IMR-90 (cell line): Measurements from ENCODE around the gene CCSER2. TPM values are rescaled to one million over a fixed set of nuclear protein-coding genes. Genes with fewer than 3 reads are reported as not detected.

Experiments used
- ATAC-seq: fragments of 200-7000 bp; cut with Tn5 transposase; 2 replicates; pipeline ENCODE4 v1.9.1; 2020; ENCODE audit warnings: low read depth, mild to moderate bottlenecking, moderate library complexity
- BruUV-seq: library from RNA; stranded (reverse); fragments of 400-500 nt; replicated peaks from 2 replicates; lab custom pipeline; 2021; lab: Mats Ljungman, UMichigan
- CTCF ChIA-PET: fragments of 300-600 bp; formaldehyde crosslinking; extraction: SDS; loops from one replicate; lab custom pipeline; 2021; ENCODE audit warnings: antibody characterized with exemption; lab: Yijun Ruan, JAX
- POLR2A ChIA-PET: fragments of 300-600 bp; sonication (Branson Sonifier 250); formaldehyde crosslinking; loops from one replicate; lab custom pipeline; 2022; ENCODE audit warnings: antibody characterized with exemption; ENCODE audit not compliant: unreplicated experiment; lab: Charles Lee
- DNase-seq: peaks from one replicate; pipeline ENCODE4 v3.0.0; 2013
- H2AFZ ChIP-seq: replicated peaks from 2 replicates; pipeline ENCODE3; 2013; ENCODE audit warnings: low read length, mild to moderate bottlenecking; ENCODE audit not compliant: poor library complexity
- H2AK5ac ChIP-seq: 2 replicates; pipeline ENCODE4 v1.6.1; 2013; ENCODE audit warnings: low read depth, low read length, inconsistent platforms
- H2AK9ac ChIP-seq: replicated peaks from 2 replicates; pipeline ENCODE3; 2013; ENCODE audit warnings: mild to moderate bottlenecking, low read depth, low read length, moderate library complexity; ENCODE audit not compliant: poor library complexity
- H2BK120ac ChIP-seq: 2 replicates; pipeline ENCODE4 v1.6.1; 2013; ENCODE audit warnings: low read depth, low read length, inconsistent platforms
- H2BK15ac ChIP-seq: 3 replicates; pipeline ENCODE4 v1.6.1; 2013; ENCODE audit warnings: low read depth, low read length, inconsistent platforms
- H2BK20ac ChIP-seq: 2 replicates; pipeline ENCODE4 v1.6.1; 2013; ENCODE audit warnings: low read depth, mild to moderate bottlenecking, inconsistent platforms, low read length, moderate library complexity
- H2BK5ac ChIP-seq: 2 replicates; pipeline ENCODE4 v1.6.1; 2013; ENCODE audit warnings: mild to moderate bottlenecking, low read depth, low read length, inconsistent platforms; ENCODE audit not compliant: poor library complexity, severe bottlenecking
- H3K14ac ChIP-seq: replicated peaks from 2 replicates; pipeline ENCODE4 v1.6.1; 2013; ENCODE audit warnings: low read depth, low read length, inconsistent platforms
- H3K18ac ChIP-seq: 2 replicates; pipeline ENCODE4 v1.6.1; 2013; ENCODE audit warnings: low read depth, low read length, control low read depth
- H3K23ac ChIP-seq: 2 replicates; pipeline ENCODE4 v1.6.1; 2013; ENCODE audit warnings: low read depth, low read length, inconsistent platforms
- H3K27ac ChIP-seq: 2 replicates; pipeline ENCODE4 v1.5.1; 2013; ENCODE audit warnings: mild to moderate bottlenecking, control low read depth, low read length; ENCODE audit not compliant: insufficient read depth
- H3K27me3 ChIP-seq: 2 replicates; pipeline ENCODE4 v1.6.1; 2013; ENCODE audit warnings: low read length; ENCODE audit not compliant: control insufficient read depth, insufficient read depth
- H3K36me3 ChIP-seq: 2 replicates; pipeline ENCODE4 v1.6.1; 2013; ENCODE audit warnings: low read length, mixed read lengths; ENCODE audit not compliant: control insufficient read depth, insufficient read depth
- H3K4ac ChIP-seq: 2 replicates; pipeline ENCODE4 v1.6.1; 2013; ENCODE audit warnings: low read depth, low read length, inconsistent platforms
- H3K4me1 ChIP-seq: 2 replicates; pipeline ENCODE4 v1.6.1; 2013; ENCODE audit warnings: low read length, mixed read lengths; ENCODE audit not compliant: control insufficient read depth, insufficient read depth
- H3K4me2 ChIP-seq: 2 replicates; pipeline ENCODE4 v1.6.1; 2013; ENCODE audit warnings: low read depth, mild to moderate bottlenecking, control low read depth, low read length, moderate library complexity
- H3K4me3 ChIP-seq: 2 replicates; pipeline ENCODE4 v1.5.1; 2013; ENCODE audit warnings: low read depth, mild to moderate bottlenecking, control low read depth, low read length, moderate library complexity; ENCODE audit not compliant: insufficient read depth
- H3K56ac ChIP-seq: 2 replicates; pipeline ENCODE4 v1.6.1; 2013; ENCODE audit warnings: low read length, inconsistent platforms; ENCODE audit not compliant: insufficient read depth; ENCODE audit errors: extremely low read depth
- H3K79me1 ChIP-seq, 2 experiments: 2 replicates each; pipeline ENCODE4 v1.6.1; 2013; ENCODE audit warnings: low read length in 2 of 2, inconsistent platforms in 1 of 2, low read depth in 1 of 2
- H3K9ac ChIP-seq: 2 replicates; pipeline ENCODE4 v1.6.1; 2013; ENCODE audit warnings: low read depth, low read length, control low read depth
- H3K9me1 ChIP-seq: 2 replicates; pipeline ENCODE4 v1.6.1; 2013; ENCODE audit warnings: low read length, inconsistent platforms; ENCODE audit not compliant: insufficient read depth
- H3K9me3 ChIP-seq: 2 replicates; pipeline ENCODE4 v1.6.1; 2013; ENCODE audit warnings: low read length; ENCODE audit not compliant: control insufficient read depth, insufficient read depth
- H4K20me1 ChIP-seq: 2 replicates; pipeline ENCODE4 v1.6.1; 2013; ENCODE audit warnings: low read length, inconsistent platforms; ENCODE audit not compliant: insufficient read depth
- H4K5ac ChIP-seq: 2 replicates; pipeline ENCODE4 v1.6.1; 2013; ENCODE audit warnings: mild to moderate bottlenecking, low read depth, low read length, control low read depth
- H4K8ac ChIP-seq, 2 experiments: 2 replicates each; pipeline ENCODE4 v1.6.1; 2013; ENCODE audit warnings: low read depth in 2 of 2, low read length in 2 of 2, control low read depth in 1 of 2, inconsistent platforms in 1 of 2
- H4K91ac ChIP-seq: 2 replicates; pipeline ENCODE4 v1.6.1; 2013; ENCODE audit warnings: low read depth, low read length, inconsistent platforms; ENCODE audit not compliant: insufficient read depth
- BHLHE40 ChIP-seq: fragments of 150-350 bp; IDR thresholded peaks from 2 replicates; pipeline ENCODE4 v1.6.1; 2016; ENCODE audit warnings: mild to moderate bottlenecking, low read depth, low read length
- CEBPB ChIP-seq: IDR thresholded peaks from 2 replicates; pipeline ENCODE4 v1.6.1; 2012; ENCODE audit warnings: low read depth, low read length, improper control_type of control experiment
- CHD1 ChIP-seq: IDR thresholded peaks from 2 replicates; pipeline ENCODE4 v1.6.1; 2012; ENCODE audit warnings: low read depth, low read length, improper control_type of control experiment
- CTCF ChIP-seq: conservative IDR thresholded peaks from 2 replicates; pipeline ENCODE4 v1.5.1; 2012; ENCODE audit warnings: mild to moderate bottlenecking, low read depth, low read length, improper control_type of control experiment
- MAZ ChIP-seq: IDR thresholded peaks from 2 replicates; pipeline ENCODE4 v1.6.1; 2012; ENCODE audit warnings: low read depth, mild to moderate bottlenecking, low read length, improper control_type of control experiment, moderate library complexity, borderline replicate concordance
- MXI1 ChIP-seq: IDR thresholded peaks from 2 replicates; pipeline ENCODE4 v1.6.1; 2012; ENCODE audit warnings: low read depth, mild to moderate bottlenecking, low read length, moderate library complexity, borderline replicate concordance
- NFE2L2 ChIP-seq: fragments of 150-350 bp; IDR thresholded peaks from 2 replicates; pipeline ENCODE4 v1.6.1; 2016; ENCODE audit warnings: low read depth, mild to moderate bottlenecking, low read length
- POLR2A ChIP-seq: IDR thresholded peaks from 2 replicates; pipeline ENCODE4 v1.6.1; 2012; ENCODE audit warnings: mild to moderate bottlenecking, low read depth, low read length
- RAD21 ChIP-seq: IDR thresholded peaks from 2 replicates; pipeline ENCODE4 v1.6.1; 2012; ENCODE audit warnings: low read length, improper control_type of control experiment
- RCOR1 ChIP-seq: IDR thresholded peaks from 2 replicates; pipeline ENCODE4 v1.6.1; 2012; ENCODE audit warnings: mild to moderate bottlenecking, low read length, improper control_type of control experiment; ENCODE audit not compliant: insufficient replicate concordance
- RFX5 ChIP-seq: IDR thresholded peaks from 2 replicates; pipeline ENCODE4 v1.8.0; 2012; ENCODE audit warnings: low read depth, mild to moderate bottlenecking, low read length, moderate library complexity
- USF2 ChIP-seq: fragments of 150-350 bp; IDR thresholded peaks from 2 replicates; pipeline ENCODE4 v1.6.1; 2017; ENCODE audit warnings: mild to moderate bottlenecking, antibody characterized with exemption, low read length, low read depth
- WGBS, 2 experiments: methylation state at CpG; one replicate each; pipeline versions ENCODE4 v1.1.5 to v1.1.7; 2013; ENCODE audit warnings: missing lambda C conversion rate in 2 of 2; ENCODE audit not compliant: insufficient read length in 1 of 2; ENCODE audit errors: extremely low coverage in 2 of 2; 5-methylcytosine and 5-hydroxymethylcytosine counted together
- dilution Hi-C: fragments of 300-500 bp; cut with HindIII; formaldehyde crosslinking; loops from one replicate; pipeline ENCODE4 v1.14.3; 2018; ENCODE audit warnings: low sequenced_read_pairs; ENCODE audit not compliant: unreplicated experiment
- in situ Hi-C: fragments of 300-500 bp; cut with MboI; formaldehyde crosslinking; loops from 3 replicates; pipeline ENCODE4 v1.14.3; 2019; ENCODE audit warnings: low sequenced_read_pairs, inconsistent platforms, mixed read lengths
- intact Hi-C: fragments of 100-400 bp; cut with micrococcal nuclease; formaldehyde crosslinking; loops from 2 replicates; pipeline ENCODE4 v1.10.0; 2022
- polyA plus RNA-seq, 3 experiments: library from polyadenylated mRNA; depleted of rRNA; stranded (reverse); fragments of >200 nt; gene quantifications; 2 replicates each; pipeline ENCODE4 v1.2.3, GENCODE V29; 2012; ENCODE audit warnings: low replicate concordance in 1 of 3
- total RNA-seq: library from RNA; depleted of rRNA; stranded (reverse); fragments of >200 nt; gene quantifications from 2 replicates; pipeline ENCODE4 v1.2.3, GENCODE V29; 2012

CCSER2 gene
- total and polyA plus RNA-seq, 2 of the 4 experiments (the other 2 are of a cell fraction): 20.4 to 31.7 TPM

GRCh38 chr10:84539216-84539615, 210.8 kb downstream of the CCSER2 start:
- H2BK5ac ChIP-seq: no peak overlapping the region
- no peaks in the 10 kb centered on the region for H3K79me1 ChIP-seq
- peak overlapping the region; percentile 15; the same call in 1 of the 2 replicates for H3K4ac ChIP-seq
- no peak overlapping the region for H3K56ac ChIP-seq
- no peaks in the 10 kb centered on the region for H3K9me3 ChIP-seq
- peak overlapping the region; percentile 65; the same call in 1 of the 3 replicates for H2BK15ac ChIP-seq
- H2AK5ac ChIP-seq: no peak overlapping the region
- dilution Hi-C loops: no loop called here
- H4K20me1 ChIP-seq: no peaks in the 10 kb centered on the region
- no peak overlapping the region for H2AK9ac ChIP-seq
- H3K9ac ChIP-seq: no peak overlapping the region
- CTCF ChIA-PET: interaction anchor here (1.4 to 4.5 kb wide), 3 partner anchors 165 to 271 kb away, joined by 3 to 54 read pairs (median 16); no protein-coding TSS in a partner anchor
- H3K9me1 ChIP-seq: peaks cover 2% of the 10 kb centered on the region; the same call in 1 of the 2 replicates
- intact Hi-C loops: no loop called here
- H3K18ac ChIP-seq: no peak overlapping the region
- WGBS, 2 experiments: 67% methylated on average over 1 of the region's 3 CpGs; no CpG with 5 or more reads in 1 of the 2 experiments
- DNase-seq: peak; percentile 39
- H3K36me3 ChIP-seq: no peaks in the 10 kb centered on the region
- BruUV-seq: no TSS peak
- H4K8ac ChIP-seq: peak overlapping the region; percentile 61 to 80; a peak in 2 of 4 replicates
- H3K27ac ChIP-seq: no peak overlapping the region
- no peak for ATAC-seq
- POLR2A ChIA-PET: no interaction called here
- H2BK20ac ChIP-seq: peak overlapping the region; percentile 78
- 0 out of 2 replicates have a peak overlapping the region, but pooled peaks have one; percentile 95 for H4K91ac ChIP-seq
- no peak overlapping the region for H2AFZ ChIP-seq
- no peak for TF ChIP-seq NFE2L2
- no peak for TF ChIP-seq BHLHE40
- no peak for TF ChIP-seq CHD1
- no peak for TF ChIP-seq CEBPB
- no peak for TF ChIP-seq MXI1
- no peak for TF ChIP-seq RCOR1
- TF ChIP-seq MAZ: no peak
- no peak for TF ChIP-seq USF2
- TF ChIP-seq POLR2A: no peak
- no peak for TF ChIP-seq CTCF
- no peak for TF ChIP-seq RFX5
- no peak for TF ChIP-seq RAD21
- H2BK120ac ChIP-seq: peak overlapping the region; percentile 94
- no peak overlapping the region for H3K23ac ChIP-seq
- H4K5ac ChIP-seq: no peak overlapping the region
- H3K14ac ChIP-seq: no peak overlapping the region
- in situ Hi-C loops: loop anchor here (10.0 kb wide), 1 partner anchor 394 kb away; no protein-coding TSS in a partner anchor
- no peak overlapping the region for H3K4me2 ChIP-seq
- H3K4me3 ChIP-seq: no peak overlapping the region
- H3K4me1 ChIP-seq: peaks cover 11% of the 10 kb centered on the region
- H3K27me3 ChIP-seq: no peaks in the 10 kb centered on the region
